Esophagus muscularis mucosa (tissue), 4 donors: ENCODE measurements around the gene GSE1. TPM values are rescaled to one million over a fixed set of nuclear protein-coding genes. Genes with fewer than 3 reads are reported as not detected.

ENCODE experiments used
- DNase-seq: peaks from one replicate; pipeline ENCODE4 v3.0.0-alpha.2; 2017; ENCODE audit errors: extremely low spot score
- H3K27ac ChIP-seq, 4 donors: fragments of 200-600 bp; sonication (generic); replicated peaks in 1 of 4; 1 replicate in 3 of 4; 2 replicates in 1 of 4; pipeline ENCODE4 v1.5.1; 2016 to 2019; ENCODE audit warnings: mild to moderate bottlenecking in 1 of 4
- H3K27me3 ChIP-seq, 4 donors: fragments of 200-600 bp; sonication (generic); one replicate each; pipeline versions ENCODE4 v1.5.1 to v1.6.0; 2016 to 2019
- H3K36me3 ChIP-seq, 4 donors: fragments of 200-600 bp; sonication (generic); one replicate each; pipeline ENCODE4 v1.5.1; 2016 to 2019
- H3K4me1 ChIP-seq, 4 donors: fragments of 200-600 bp; sonication (generic); one replicate each; pipeline ENCODE4 v1.5.1; 2016 to 2019
- H3K4me3 ChIP-seq, 4 donors: fragments of 200-600 bp; sonication (generic); 1 replicate in 2 of 4; 2 replicates in 2 of 4; pipeline ENCODE4 v1.5.1; 2016 to 2019; ENCODE audit warnings: mild to moderate bottlenecking in 4 of 4, moderate library complexity in 1 of 4
- H3K9me3 ChIP-seq, 4 donors: fragments of 200-600 bp; sonication (generic); 1 replicate in 3 of 4; 2 replicates in 1 of 4; pipeline ENCODE4 v1.5.1; 2016 to 2019
- CTCF ChIP-seq, 3 experiments: fragments of 200-600 bp in 2 of 3; fragments of 450-650 bp in 1 of 3; sonication (generic) in 2 of 3; IDR thresholded peaks; one replicate each; pipeline ENCODE4 v1.5.1; 2017 to 2019; ENCODE audit warnings: antibody characterized with exemption in 3 of 3, mild to moderate bottlenecking in 2 of 3, moderate library complexity in 1 of 3
- EP300 ChIP-seq: sonication (generic); formaldehyde crosslinking; IDR thresholded peaks from one replicate; pipeline ENCODE4 v1.6.1; 2017; ENCODE audit warnings: antibody characterized with exemption
- POLR2A ChIP-seq: fragments of 450-650 bp; IDR thresholded peaks from one replicate; pipeline ENCODE4 v1.6.1; 2017; ENCODE audit warnings: antibody characterized with exemption, moderate library complexity, mild to moderate bottlenecking, low read depth
- POLR2AphosphoS5 ChIP-seq, 2 donors: sonication (generic); formaldehyde crosslinking; IDR thresholded peaks; one replicate each; pipeline ENCODE4 v1.6.1; 2017; ENCODE audit warnings: antibody characterized with exemption in 2 of 2
- WGBS: methylation state at CpG from one replicate; pipeline ENCODE4 v1.1.5; 2018; 5-methylcytosine and 5-hydroxymethylcytosine counted together
- intact Hi-C: fragments of 100-400 bp; cut with DNase I; formaldehyde crosslinking; loops from one replicate; pipeline ENCODE4 v1.15.1; 2023
- total RNA-seq, 4 donors: library from RNA; depleted of rRNA; stranded (reverse); fragments of >200 nt; gene quantifications; one replicate each; pipeline versions ENCODE4 v1.1.0 to v1.2.1, GENCODE V29; 2016

Gene GSE1
- total RNA-seq, 4 donors from 2014 or later = 45.4 to 79.4 (median 49.5) TPM

- intact Hi-C loops = no loop called here
- WGBS = 100% methylated on average over 5 of the region's 9 CpGs
Observed at GRCh38 chr16:85667261-85667660, 54.1 kb downstream of the GSE1 start.

GRCh38 chr16:85667841-85668413, 54.8 kb downstream of the GSE1 start:
- TF ChIP-seq POLR2A = no peak
- Histone ChIP-seq H3K9me3 (no peaks in the 10 kb centered on the region), H3K36me3 (peaks cover 74 to 98% (median 97%) of the 10 kb centered on the region in 4 donors), H3K4me1 (peaks cover 0 to 3% (median 0%) of the 10 kb centered on the region in 4 donors), H3K4me3 (no peak overlapping the region), H3K27ac (no peak overlapping the region), H3K27me3 (no peaks in the 10 kb centered on the region)
- WGBS = 87% methylated on average over 15 of the region's 16 CpGs
- DNase-seq = no peak
- intact Hi-C loops = no loop called here

More at GRCh38 chr16:85667261-85667660, 54.1 kb downstream of the GSE1 start:
- no peak for DNase-seq
- Histone ChIP-seq H3K36me3 (peaks cover 79 to 98% (median 96%) of the 10 kb centered on the region in 4 donors), H3K4me1 (peaks cover 0 to 3% (median 0%) of the 10 kb centered on the region in 4 donors), H3K9me3 (no peaks in the 10 kb centered on the region), H3K4me3 (no peak overlapping the region), H3K27me3 (no peaks in the 10 kb centered on the region), H3K27ac (no peak overlapping the region)
- no peak for TF ChIP-seq POLR2A
- TF ChIP-seq CTCF (IDR thresholded peaks at IDR 0.05) = no peak
- no peak for TF ChIP-seq POLR2AphosphoS5 (IDR thresholded peaks at IDR 0.05)
- no peak for TF ChIP-seq EP300

- H3K27ac ChIP-seq = no peak overlapping the region
- H3K36me3 ChIP-seq = peaks cover 66 to 96% (median 91%) of the 10 kb centered on the region in 4 donors
- peaks cover 2 to 5% (median 4%) of the 10 kb centered on the region in 4 donors for H3K4me1 ChIP-seq
- no peak for TF ChIP-seq POLR2AphosphoS5 (IDR thresholded peaks at IDR 0.05)
- TF ChIP-seq POLR2A = no peak
- no peak for TF ChIP-seq EP300
- TF ChIP-seq CTCF (IDR thresholded peaks at IDR 0.05) = no peak
- intact Hi-C loops = no loop called here
- H3K9me3 ChIP-seq = no peaks in the 10 kb centered on the region
- H3K4me3 ChIP-seq = no peak overlapping the region
- no peaks in the 10 kb centered on the region for H3K27me3 ChIP-seq
- DNase-seq = no peak
- WGBS = 92% methylated on average over 6 of the region's 10 CpGs
Observed at GRCh38 chr16:85668676-85669424, 55.7 kb downstream of the GSE1 start.

GRCh38 chr16:85670840-85671239, 57.7 kb downstream of the GSE1 start:
- no peak for TF ChIP-seq EP300
- no peaks in the 10 kb centered on the region for H3K27me3 ChIP-seq
- H3K27ac ChIP-seq = no peak overlapping the region
- no peak for DNase-seq
- intact Hi-C loops = no loop called here
- no peak overlapping the region for H3K4me3 ChIP-seq
- WGBS = 93% methylated on average over 14 of the region's 14 CpGs
- H3K9me3 ChIP-seq = no peaks in the 10 kb centered on the region
- peaks cover 52 to 96% (median 75%) of the 10 kb centered on the region in 4 donors for H3K36me3 ChIP-seq
- H3K4me1 ChIP-seq = peaks cover 8 to 12% (median 11%) of the 10 kb centered on the region in 4 donors

GRCh38 chr16:85673529-85674417, 60.7 kb downstream of the GSE1 start:
- TF ChIP-seq CTCF (IDR thresholded peaks at IDR 0.05) (no peak), POLR2AphosphoS5 (IDR thresholded peaks at IDR 0.05) (no peak), POLR2A (no peak), EP300 (no peak)
- intact Hi-C loops = no loop called here
- DNase-seq = no peak
- Histone ChIP-seq H3K9me3 (no peaks in the 10 kb centered on the region), H3K4me3 (no peak overlapping the region), H3K27me3 (no peaks in the 10 kb centered on the region), H3K27ac (peak overlapping the region in 2 of 4 donors; percentile 5 to 17), H3K36me3 (peaks cover 24 to 92% (median 47%) of the 10 kb centered on the region in 4 donors), H3K4me1 (peaks cover 8 to 12% (median 11%) of the 10 kb centered on the region in 4 donors)
- 78% methylated on average over 15 of the region's 19 CpGs for WGBS
